Esophagus muscularis mucosa (tissue), 4 donors: ENCODE data around the gene PCLAF.

ENCODE experiments used
- CTCF ChIP-seq, 3 experiments: fragments of 200-600 bp in 2 of 3; fragments of 450-650 bp in 1 of 3; sonication (generic) in 2 of 3; IDR thresholded peaks; one replicate each; pipeline ENCODE4 v1.5.1; 2017 to 2019; ENCODE audit warnings: antibody characterized with exemption in 3 of 3, mild to moderate bottlenecking in 2 of 3, moderate library complexity in 1 of 3
- EP300 ChIP-seq: sonication (generic); formaldehyde crosslinking; IDR thresholded peaks from one replicate; pipeline ENCODE4 v1.6.1; 2017; ENCODE audit warnings: antibody characterized with exemption
- POLR2A ChIP-seq: fragments of 450-650 bp; IDR thresholded peaks from one replicate; pipeline ENCODE4 v1.6.1; 2017; ENCODE audit warnings: antibody characterized with exemption, moderate library complexity, mild to moderate bottlenecking, low read depth
- POLR2AphosphoS5 ChIP-seq, 2 donors: sonication (generic); formaldehyde crosslinking; IDR thresholded peaks; one replicate each; pipeline ENCODE4 v1.6.1; 2017; ENCODE audit warnings: antibody characterized with exemption in 2 of 2

DNA sequence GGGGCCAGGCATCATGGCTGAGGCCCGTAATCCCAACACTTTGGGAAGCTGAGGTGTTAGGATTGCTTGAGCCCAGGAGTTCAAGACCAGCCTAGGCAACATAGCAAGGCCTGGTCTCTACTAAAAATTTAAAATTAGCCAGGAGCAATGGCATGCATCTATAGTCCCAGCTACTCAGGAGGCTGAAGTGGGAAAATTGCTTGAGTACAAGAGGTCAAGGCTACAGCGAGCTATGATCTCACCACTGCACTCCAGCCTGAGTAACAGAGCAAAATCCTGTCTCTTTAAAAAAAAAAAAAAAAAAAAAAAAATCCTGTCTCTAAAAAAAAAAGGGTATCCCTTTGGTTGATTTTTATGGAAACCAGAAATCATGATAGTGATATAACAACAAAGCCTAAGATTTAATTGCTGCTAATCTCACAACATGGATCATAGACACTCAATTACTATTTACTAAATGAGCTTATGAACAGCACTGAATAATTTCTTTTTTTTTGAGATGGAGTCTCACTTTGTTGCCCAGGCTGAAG lies 12.1 kb downstream of the PCLAF start:
- TF ChIP-seq CTCF (IDR thresholded peaks at IDR 0.05) (no peak), POLR2AphosphoS5 (IDR thresholded peaks at IDR 0.05) (no peak), POLR2A (no peak), EP300 (no peak)
